DND-41 (cell line): ENCODE results near the gene SFXN4.

ENCODE experiments used
- ATAC-seq: fragments of 200-7000 bp; cut with Tn5 transposase; 3 replicates; pipeline ENCODE4 v1.9.1; 2021; ENCODE audit warnings: low read depth; ENCODE audit not compliant: insufficient read depth
- DNase-seq: peaks from one replicate; pipeline ENCODE4 v3.0.0-alpha.2; 2020
- H2AFZ ChIP-seq: 2 replicates; pipeline ENCODE4 v1.6.0; 2012; ENCODE audit warnings: low read depth, low read length
- H3K27ac ChIP-seq: 2 replicates; pipeline ENCODE4 v1.5.1; 2012; ENCODE audit warnings: low read length, inconsistent platforms
- H3K27me3 ChIP-seq: fragments of 200-600 bp; sonication (generic); 2 replicates; pipeline ENCODE4 v1.6.0; 2012; ENCODE audit warnings: low read length, mild to moderate bottlenecking, inconsistent platforms; ENCODE audit not compliant: insufficient read depth, poor library complexity
- H3K36me3 ChIP-seq: 2 replicates; pipeline ENCODE4 v1.5.1; 2012; ENCODE audit warnings: low read length, inconsistent platforms; ENCODE audit not compliant: insufficient read depth
- H3K4me1 ChIP-seq: 2 replicates; pipeline ENCODE4 v1.5.1; 2012; ENCODE audit warnings: mild to moderate bottlenecking, low read length; ENCODE audit not compliant: insufficient read depth
- H3K4me2 ChIP-seq: 2 replicates; pipeline ENCODE4 v1.6.0; 2012; ENCODE audit warnings: mild to moderate bottlenecking, moderate library complexity, low read length, inconsistent platforms; ENCODE audit not compliant: insufficient read depth
- H3K4me3 ChIP-seq, 2 experiments: fragments of 200-600 bp in 1 of 2; shearing (Covaris generic) in 1 of 2; 2 replicates each; pipeline ENCODE4 v1.5.1; 2012 to 2016; ENCODE audit warnings: inconsistent platforms in 2 of 2, low read length in 2 of 2, mild to moderate bottlenecking in 2 of 2, low read depth in 1 of 2, moderate library complexity in 1 of 2
- H3K79me2 ChIP-seq: 2 replicates; pipeline ENCODE4 v1.6.0; 2012; ENCODE audit warnings: low read length, inconsistent platforms; ENCODE audit not compliant: insufficient read depth
- H3K9ac ChIP-seq: 2 replicates; pipeline ENCODE4 v1.6.0; 2012; ENCODE audit warnings: low read depth, mild to moderate bottlenecking, inconsistent platforms, low read length, moderate library complexity
- H3K9me3 ChIP-seq: 2 replicates; pipeline ENCODE4 v1.5.1; 2012; ENCODE audit warnings: low read length, moderate library complexity, mild to moderate bottlenecking, inconsistent platforms; ENCODE audit not compliant: insufficient read depth, severe bottlenecking
- H4K20me1 ChIP-seq: 2 replicates; pipeline ENCODE4 v1.6.0; 2012; ENCODE audit warnings: low read length; ENCODE audit not compliant: insufficient read depth
- CTCF ChIP-seq: IDR thresholded peaks from 2 replicates; pipeline ENCODE4 v1.5.1; 2012; ENCODE audit warnings: borderline replicate concordance, low read length, moderate library complexity, mild to moderate bottlenecking; ENCODE audit not compliant: poor library complexity, severe bottlenecking; ENCODE audit errors: extremely low read depth
- EZH2 ChIP-seq: IDR thresholded peaks from 3 replicates; pipeline ENCODE4 v1.6.1; 2012; ENCODE audit warnings: borderline replicate concordance, low read depth, mild to moderate bottlenecking, moderate library complexity, low read length, inconsistent platforms; ENCODE audit not compliant: severe bottlenecking

Gene SFXN4

GRCh38 chr10:119201233-119201632, 35.7 kb upstream of the SFXN4 start:
- DNase-seq (no peak), ATAC-seq (no peak)
- no peak overlapping the region for H3K4me2 ChIP-seq
- no peak overlapping the region for H3K9ac ChIP-seq
- no peaks in the 10 kb centered on the region for H3K27me3 ChIP-seq
- TF ChIP-seq EZH2 (no peak), CTCF (no peak)
- no peak overlapping the region for H3K27ac ChIP-seq
- no peak overlapping the region for H3K4me3 ChIP-seq
- no peaks in the 10 kb centered on the region for H3K36me3 ChIP-seq
- peaks cover 5% of the 10 kb centered on the region for H3K4me1 ChIP-seq
- H3K9me3 ChIP-seq: no peaks in the 10 kb centered on the region
- H4K20me1 ChIP-seq: no peaks in the 10 kb centered on the region
- H3K79me2 ChIP-seq: no peaks in the 10 kb centered on the region
- no peak overlapping the region for H2AFZ ChIP-seq

DNA sequence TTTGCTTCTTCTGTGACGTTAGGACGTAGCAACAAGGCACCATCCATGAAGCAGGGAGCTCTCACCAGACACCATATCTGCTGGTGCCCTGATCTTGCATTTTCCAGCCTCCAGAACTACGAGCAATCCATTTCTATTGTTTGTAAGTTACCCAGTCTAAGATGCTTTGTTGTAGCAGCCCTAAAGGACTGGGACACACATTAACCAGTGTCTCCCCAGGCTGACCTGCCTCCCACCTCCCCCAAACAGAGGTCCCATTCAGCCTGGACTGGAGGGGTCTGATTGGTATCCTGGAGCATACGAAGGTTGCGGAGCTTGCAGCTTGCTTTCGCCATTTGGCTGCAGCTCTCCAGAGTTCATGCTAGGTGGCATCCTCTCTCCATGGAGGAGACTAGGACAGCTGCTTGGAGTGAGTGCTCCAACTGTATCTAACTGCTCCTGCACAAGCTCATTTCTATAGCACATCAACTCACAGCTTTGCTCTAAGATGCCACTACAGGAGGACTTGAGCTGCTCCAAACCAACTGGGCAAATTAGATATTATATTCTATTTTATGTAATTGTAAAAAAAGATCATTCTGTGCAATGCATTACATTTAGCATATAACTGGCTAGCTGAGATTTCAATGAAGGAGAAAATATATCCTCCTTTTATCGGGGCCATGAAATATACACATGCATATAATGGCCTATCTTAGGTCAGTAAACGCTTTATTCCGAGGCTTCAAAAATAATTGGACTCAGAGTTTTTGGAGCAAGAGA, 33.9 kb upstream of the SFXN4 start:
- Histone ChIP-seq H3K9me3 (no peaks in the 10 kb centered on the region), H3K79me2 (no peaks in the 10 kb centered on the region), H3K9ac (no peak overlapping the region), H3K4me2 (no peak overlapping the region), H2AFZ (no peak overlapping the region), H4K20me1 (no peaks in the 10 kb centered on the region), H3K27ac (no peak overlapping the region), H3K27me3 (no peaks in the 10 kb centered on the region), H3K36me3 (no peaks in the 10 kb centered on the region), H3K4me1 (no peaks in the 10 kb centered on the region), H3K4me3 (no peak overlapping the region)
- ATAC-seq (peak; percentile 95), DNase-seq (peak; percentile 69)
- TF ChIP-seq CTCF: peak; percentile 87
- TF ChIP-seq EZH2: no peak

DNA sequence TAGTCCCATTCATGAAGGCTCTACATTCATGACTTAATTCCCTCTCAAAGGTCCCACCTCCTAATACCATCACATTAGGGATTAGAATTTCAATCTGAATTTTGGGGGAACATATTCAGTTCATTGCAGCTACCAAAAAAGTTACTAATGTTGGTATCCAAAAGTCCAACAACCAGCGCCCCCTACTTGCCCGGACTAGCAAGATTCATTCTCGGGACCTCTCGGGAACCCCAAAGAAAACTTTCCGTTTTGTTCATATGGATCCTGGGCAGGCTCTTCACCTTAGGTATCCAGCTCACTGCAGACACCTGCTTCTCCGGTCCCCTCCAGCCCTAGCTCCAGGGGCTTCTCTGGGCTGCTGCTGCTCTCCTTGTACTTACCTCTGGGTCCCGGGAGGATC, 32.9 kb upstream of the SFXN4 start:
- DNase-seq (peak; percentile 33), ATAC-seq (no peak)
- Histone ChIP-seq H3K36me3 (no peaks in the 10 kb centered on the region), H3K4me3 (no peak overlapping the region), H2AFZ (no peak overlapping the region), H3K27ac (no peak overlapping the region), H3K79me2 (no peaks in the 10 kb centered on the region), H3K4me2 (no peak overlapping the region), H3K4me1 (no peaks in the 10 kb centered on the region), H3K9ac (no peak overlapping the region), H3K27me3 (no peaks in the 10 kb centered on the region), H3K9me3 (no peaks in the 10 kb centered on the region), H4K20me1 (no peaks in the 10 kb centered on the region)
- TF ChIP-seq CTCF: peak; percentile 53
- no peak for TF ChIP-seq EZH2
